HG03159 (cell line): ENCODE results near the gene GNG11.

ENCODE experiments used
- ATAC-seq: cut with Tn5 transposase; IDR thresholded peaks from one replicate; pipeline ENCODE4 v1.9.1; 2021; ENCODE audit warnings: mild to moderate bottlenecking, moderate library complexity; ENCODE audit not compliant: unreplicated experiment

Gene GNG11

GRCh38 chr7:93945756-93946535, 24.4 kb downstream of the GNG11 start:
- no peak for ATAC-seq

- ATAC-seq: no peak
Measured at GRCh38 chr7:93948106-93948505, 26.6 kb downstream of the GNG11 start.

DNA sequence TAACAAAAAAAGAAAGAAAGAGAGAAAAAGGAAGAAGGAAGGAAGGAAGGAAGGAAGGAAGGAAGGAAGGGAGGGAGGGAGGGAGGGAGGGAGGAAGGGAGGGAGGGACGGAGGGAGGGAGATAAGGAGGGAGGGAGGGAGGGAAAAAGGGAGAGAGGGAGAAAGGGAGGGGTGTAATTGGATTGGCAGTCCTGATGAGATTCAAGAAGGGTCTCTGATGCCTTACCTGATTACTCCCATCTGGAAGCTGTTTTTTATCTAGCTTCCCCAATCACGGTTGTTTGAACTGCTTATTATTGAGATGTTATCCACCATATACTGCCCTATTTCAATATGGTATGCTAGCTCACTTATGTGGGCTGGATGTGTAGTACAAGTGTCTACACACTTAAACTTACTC, 27.3 kb downstream of the GNG11 start:
- ATAC-seq: no peak

- ATAC-seq: no peak
Measured at GRCh38 chr7:93949423-93949822, 27.9 kb downstream of the GNG11 start.

DNA sequence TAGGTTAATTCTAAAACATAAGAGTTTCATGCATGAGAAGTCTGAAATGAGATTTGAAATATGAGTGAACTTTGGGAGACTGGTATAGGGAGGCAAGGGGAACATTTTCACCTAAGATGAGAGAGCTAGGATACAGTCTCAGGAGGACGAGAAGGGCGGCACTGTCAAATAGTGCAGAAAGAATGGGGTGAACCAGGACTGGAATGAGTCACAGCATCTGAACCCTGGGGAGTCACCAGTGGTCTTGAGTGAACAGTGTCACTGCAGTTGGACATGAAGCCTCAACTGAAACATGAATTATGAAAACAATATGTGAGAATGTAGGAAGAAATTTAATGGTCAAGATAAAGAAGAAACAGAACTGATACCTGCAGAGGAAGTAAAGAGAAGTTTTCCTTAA, 33.8 kb downstream of the GNG11 start:
- peak; percentile 75 for ATAC-seq

DNA sequence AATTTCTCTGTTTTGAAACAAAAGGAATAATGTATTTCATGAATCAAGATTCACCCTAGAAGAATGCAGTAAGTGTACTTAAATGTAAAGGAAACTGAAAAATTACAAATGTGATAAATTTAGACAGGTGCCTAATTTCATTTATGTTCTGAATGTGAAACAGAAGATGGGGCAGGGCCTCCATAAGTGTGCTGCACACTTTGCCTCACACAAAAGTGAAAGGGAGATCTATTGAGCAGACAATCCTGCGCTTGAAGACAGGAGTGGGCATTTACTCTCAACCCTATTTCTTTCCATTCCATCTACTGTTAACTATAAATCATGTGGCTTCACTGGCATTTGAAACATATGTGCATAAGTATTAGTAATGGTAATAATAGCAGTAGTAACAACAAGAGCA, 36.2 kb downstream of the GNG11 start:
- no peak for ATAC-seq

GRCh38 chr7:93958216-93958615, 36.7 kb downstream of the GNG11 start:
- ATAC-seq: no peak

DNA sequence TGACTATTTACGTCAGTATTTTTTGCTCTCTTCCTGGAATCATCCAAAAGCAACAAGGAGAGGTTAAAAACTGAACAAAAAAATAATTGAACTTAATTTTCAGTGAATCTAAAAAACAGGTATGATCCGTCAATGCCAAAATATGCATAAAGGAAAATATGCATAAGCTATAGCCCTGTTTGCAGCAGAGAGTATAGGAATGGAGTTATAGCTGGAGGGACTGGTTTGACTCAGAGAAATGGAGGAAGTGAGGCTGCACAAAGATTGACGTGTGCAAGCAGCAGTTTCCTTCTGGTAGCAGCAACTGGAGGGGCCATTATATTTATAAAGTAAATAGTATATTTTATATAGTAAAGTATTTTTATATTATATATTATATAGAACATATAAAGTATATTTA, 37.1 kb downstream of the GNG11 start:
- ATAC-seq: peak; percentile 47

- ATAC-seq: no peak
Measured at GRCh38 chr7:93960986-93961385, 39.5 kb downstream of the GNG11 start.

DNA sequence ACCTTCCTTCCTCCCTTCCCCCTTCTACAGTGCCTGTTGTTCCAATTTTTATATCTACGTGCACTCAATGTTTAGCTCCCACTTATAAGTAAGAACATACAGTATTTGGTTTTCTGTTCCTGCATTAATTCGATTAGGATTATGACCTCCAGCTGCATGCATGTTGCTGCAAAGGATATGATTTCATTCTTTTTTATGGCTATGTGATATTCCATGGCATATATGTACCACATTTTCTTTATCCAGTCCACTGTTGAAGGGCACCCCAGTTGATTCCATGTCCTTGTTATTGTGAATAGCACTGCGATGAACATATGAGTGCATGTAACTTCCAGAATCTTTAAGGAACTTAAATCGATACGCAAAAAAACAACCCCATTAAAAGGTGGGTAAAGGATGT, 42.7 kb downstream of the GNG11 start:
- no peak for ATAC-seq

DNA sequence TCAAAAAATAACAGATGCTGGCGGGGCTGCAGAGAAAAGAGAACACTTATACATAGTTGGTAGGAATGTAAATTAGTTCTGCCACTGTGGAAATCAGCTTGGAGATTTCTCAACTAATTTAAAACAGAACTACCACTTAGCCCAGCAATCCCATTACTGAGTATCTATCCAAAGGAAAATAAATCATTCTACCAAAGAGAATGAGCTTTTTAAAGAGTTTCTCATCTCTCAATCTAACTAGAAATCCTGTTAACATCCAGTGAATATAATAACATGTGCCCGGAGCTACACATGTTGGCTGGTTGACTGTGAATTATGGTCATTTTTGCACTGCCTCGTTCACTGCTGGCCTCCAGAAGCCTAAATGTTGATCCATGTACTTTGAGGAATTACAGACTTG, 43.3 kb downstream of the GNG11 start:
- ATAC-seq: no peak

- no peak for ATAC-seq
Measured at GRCh38 chr7:93968911-93969620, 47.5 kb downstream of the GNG11 start.

DNA sequence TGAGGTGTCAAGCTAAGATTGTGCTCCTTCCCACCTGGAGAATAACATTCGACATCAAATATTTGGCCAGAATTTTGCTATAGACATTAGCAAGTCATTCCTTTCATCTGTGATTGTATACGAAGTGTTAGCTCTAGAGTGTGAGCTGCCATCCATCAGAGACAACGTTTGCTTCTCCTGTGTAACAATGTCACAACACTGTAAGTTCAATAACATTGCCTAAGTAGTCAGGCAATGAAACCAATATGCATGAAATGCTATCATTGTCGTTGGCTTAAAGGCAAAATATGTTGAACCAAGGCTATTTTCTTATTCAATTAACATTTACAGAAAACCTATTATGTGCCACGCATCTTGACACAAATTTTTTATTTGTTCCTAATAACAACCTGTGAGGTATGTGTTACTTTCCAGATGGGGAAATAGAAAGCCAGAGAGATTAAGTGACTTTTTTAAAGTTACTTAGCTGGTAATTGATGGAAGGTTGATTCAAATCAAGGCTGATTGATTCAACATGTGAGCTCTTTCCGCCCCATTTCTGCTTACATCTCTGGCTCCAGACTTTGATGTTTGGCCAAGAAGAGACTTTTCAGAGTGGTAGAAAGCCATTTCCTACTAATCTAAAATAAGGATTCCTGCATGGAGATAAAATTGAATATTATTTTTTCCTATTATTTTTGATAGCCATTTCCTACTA, 50.6 kb downstream of the GNG11 start:
- ATAC-seq: no peak

DNA sequence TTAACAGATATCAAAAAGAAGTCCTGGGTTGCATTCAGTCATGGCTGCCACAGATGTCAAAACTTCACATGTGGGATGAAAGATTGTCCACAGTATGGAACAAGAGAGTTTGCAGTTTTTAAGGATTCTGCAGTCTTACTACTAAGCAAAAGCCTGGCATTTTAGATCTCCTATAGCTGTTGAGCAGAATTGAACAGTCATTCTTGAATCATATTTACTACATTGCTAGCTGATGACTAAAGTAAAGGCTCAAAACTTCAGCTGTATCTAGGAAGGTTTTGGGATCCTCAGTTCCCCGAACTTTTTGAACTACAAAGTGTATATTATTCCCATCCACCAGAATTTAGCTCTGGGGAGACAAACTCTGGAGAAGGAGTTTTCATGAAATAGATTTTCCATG, 51.6 kb downstream of the GNG11 start:
- ATAC-seq: no peak

DNA sequence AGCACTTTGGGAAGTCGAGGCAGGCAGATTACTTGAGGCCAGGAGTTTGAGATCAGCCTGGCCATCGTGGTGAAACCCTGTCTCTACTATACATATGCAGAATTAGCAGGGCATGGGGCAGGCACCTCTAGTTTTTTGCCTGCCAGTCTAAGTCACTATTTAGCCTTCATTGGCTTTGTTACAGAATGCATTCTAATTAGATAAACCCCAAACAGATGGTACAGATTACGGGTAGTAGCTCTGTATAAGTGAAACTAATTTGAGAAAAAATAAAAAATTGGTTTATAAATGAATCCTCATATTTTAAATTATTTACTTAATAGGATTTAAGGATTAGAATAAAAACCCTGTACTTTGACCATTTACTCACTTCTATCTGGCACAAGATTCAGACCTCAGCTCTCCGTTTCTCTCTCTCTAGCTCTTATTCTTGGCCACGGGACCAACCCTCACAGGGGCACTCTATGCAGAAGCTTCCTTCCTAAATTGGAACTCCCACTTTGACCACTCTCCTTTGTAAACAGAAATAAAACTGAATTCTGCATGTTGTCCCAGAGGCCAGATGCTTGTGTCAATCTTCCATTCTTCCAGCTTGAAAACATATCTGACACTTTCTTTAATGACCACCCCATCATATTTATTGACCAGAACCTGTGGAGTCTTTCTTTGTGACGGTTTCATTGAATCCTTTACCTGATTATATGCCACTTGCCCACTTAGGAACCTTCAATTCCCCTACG, 55.8 kb downstream of the GNG11 start:
- no peak for ATAC-seq
